ENCODE data around the gene OR8K3. TPM values are rescaled to one million over a fixed set of nuclear protein-coding genes. Genes with fewer than 3 reads are reported as not detected.

Gene OR8K3
- not detected in 2 replicates for total RNA-seq

GRCh38 chr11:56314844-56315243, at the start of gene OR8K3:
OR8K3 (plus strand) TSS chr11:56315144; CDS start chr11:56318307, 3,163 bp downstream.

GRCh38 chr11:56273854-56274253, 41.1 kb upstream of the OR8K3 start, which contains the start of gene OR5T1:
OR5T1 (plus strand) TSS chr11:56274154; CDS start chr11:56275639, 1,485 bp downstream.

GRCh38 chr11:56292154-56292553, 22.8 kb upstream of the OR8K3 start, which contains the start of gene OR8H1:
OR8H1 (minus strand) TSS chr11:56292254; CDS start chr11:56291062, 1,192 bp downstream.

GRCh38 chr11:56345739-56346138, 30.8 kb downstream of the OR8K3 start, which contains the start of gene OR8K1:
OR8K1 (plus strand) TSS chr11:56346039; CDS start chr11:56346039, 0 bp downstream.

GRCh38 chr11:56353991-56354390, 39.0 kb downstream of the OR8K3 start, which contains the start of gene OR8J1:
OR8J1 (plus strand) TSS chr11:56354291; CDS start chr11:56360247, 5,956 bp downstream.

Other genes starting within 250 kb of the OR8K3 start
- not detected in 2 replicates for gene OR8I2, start 221.8 kb upstream of the OR8K3 start, total RNA-seq
- not detected in 2 replicates for gene OR8H2, start 211.5 kb upstream of the OR8K3 start, total RNA-seq
- not detected in 2 replicates for gene OR8H3, start 192.8 kb upstream of the OR8K3 start, total RNA-seq
- not detected in 2 replicates for gene OR8J3, start 174.9 kb upstream of the OR8K3 start, total RNA-seq
- not detected in 2 replicates for gene OR8K5, start 154.8 kb upstream of the OR8K3 start, total RNA-seq
- gene OR5J2, start 138.5 kb upstream of the OR8K3 start, total RNA-seq, result not detected in 2 replicates
- gene OR5T2, start 80.9 kb upstream of the OR8K3 start, total RNA-seq, result not detected in 2 replicates
- gene OR5T3, start 62.9 kb upstream of the OR8K3 start, total RNA-seq, result not detected in 2 replicates
- gene OR5T1, start 41.0 kb upstream of the OR8K3 start, total RNA-seq, result not detected in 2 replicates
- gene OR8H1, start 22.9 kb upstream of the OR8K3 start, total RNA-seq, result not detected in 2 replicates
- gene OR8K1, start 30.9 kb downstream of the OR8K3 start, total RNA-seq, result not detected in 2 replicates
- not detected in 2 replicates for gene OR8J1, start 39.1 kb downstream of the OR8K3 start, total RNA-seq
- gene OR8U1, start 60.5 kb downstream of the OR8K3 start, total RNA-seq, result not detected in 2 replicates
- gene OR5AL1, start 97.6 kb downstream of the OR8K3 start, total RNA-seq, result not detected in 2 replicates
- gene OR5M3, start 158.2 kb downstream of the OR8K3 start, total RNA-seq, result not detected in 2 replicates
- not detected in 2 replicates for gene OR5M8, start 176.2 kb downstream of the OR8K3 start, total RNA-seq
- gene OR5M11, start 228.1 kb downstream of the OR8K3 start, total RNA-seq, result not detected in 2 replicates